ENCODE data around the gene TMEM25. TPM values are rescaled to one million over a fixed set of nuclear protein-coding genes. Genes with fewer than 3 reads are reported as not detected.

The TMEM25 gene
- total and polyA plus RNA-seq, 2 of the 13 experiments (the other 11 are each of a cell fraction or from before 2014, with no cell fraction given): 7.5 to 17.2 TPM

- Histone ChIP-seq H4K20me1 (ENCODE audit: insufficient read depth, low read length) (peaks cover 26% of the 10 kb centered on the region), H3K4me2 (ENCODE audit: low read depth, low read length) (no peak overlapping the region), H3K4me1 (ENCODE audit: insufficient read depth, low read length) (peaks cover 47% of the 10 kb centered on the region), H3K36me3 (replicated peaks in 1 of 2; ENCODE audit: control insufficient read depth in 1 of 2, insufficient read depth in 2 of 2, low read length in 2 of 2) (no peaks in the 10 kb centered on the region; a peak in 1 of 5 replicates), H3K27me3 (ENCODE audit: control insufficient read depth in 1 of 2, insufficient read depth in 2 of 2, low read length in 2 of 2) (no peaks in the 10 kb centered on the region; a peak in 1 of 5 replicates), H3K4me3 (replicated peaks in 1 of 3; ENCODE audit: insufficient read depth in 1 of 3, low read depth in 2 of 3, low read length in 3 of 3) (no peak overlapping the region), H3K9ac (ENCODE audit: insufficient read depth, low read depth, low read length) (no peak overlapping the region), H3K79me2 (ENCODE audit: insufficient read depth, low read length) (peaks cover 36% of the 10 kb centered on the region), H2AFZ (ENCODE audit: low read length) (no peak overlapping the region), H3K27ac (ENCODE audit: extremely low read length, insufficient read depth, low read length) (no peak overlapping the region), H3K9me3 (ENCODE audit: low read length) (no peaks in the 10 kb centered on the region)
- TF ChIP-seq MTA1 (CRISPR knock-in tag; IDR thresholded peaks at IDR 0.05; ENCODE audit: borderline replicate concordance) (no peak), ZNF770 (CRISPR knock-in tag; IDR thresholded peaks at IDR 0.05) (peak; percentile 38), NR2F6 (IDR thresholded peaks at IDR 0.05) (peak; percentile 40; the same call in 1 of the 2 replicates), NR2F6 (CRISPR knock-in tag; IDR thresholded peaks at IDR 0.05) (0 out of 2 replicates have a peak, but pooled peaks have one; percentile 10), THAP9 (CRISPR knock-in tag; IDR thresholded peaks at IDR 0.05; ENCODE audit: borderline replicate concordance) (no peak)
- no TSS peak for BruUV-seq (replicated peaks)
- ATAC-seq: no peak
- CTCF ChIA-PET (ENCODE audit: low intra/inter-chr PET ratio, low total read pairs): no interaction called here
- in situ Hi-C loops (cut with HindIII; ENCODE audit: extremely low pct_ligation_motif_present, low pct_unique_long_range_greater_than_20kb): no loop called here
- intact Hi-C loops (cut with micrococcal nuclease; ENCODE audit: unreplicated experiment): loop anchor here (5.0 kb wide), 1 partner anchor 37 kb away; the partner anchor contains the start of gene PHLDB1
- FAIRE-seq: no peak
- WGBS (ENCODE audit: low lambda C conversion rate): 91% methylated on average over 1 of the region's 1 CpG
- POLR2A ChIA-PET: no interaction called here
- no peak for DNase-seq (ENCODE audit: low spot score)
These were observed 39.8 kb downstream of the TMEM25 start for GRCh38 chr11:118570787-118571186.

Data from HepG2 (cell line).